Measurements from ENCODE around the gene MICB. TPM values are rescaled to one million over a fixed set of nuclear protein-coding genes. Genes with fewer than 3 reads are reported as not detected.

The MICB gene
- total and polyA plus RNA-seq, 2 donors (not counting 1 experiment from before 2014, with no cell fraction given), result 24.2 to 30.9 TPM

DNA sequence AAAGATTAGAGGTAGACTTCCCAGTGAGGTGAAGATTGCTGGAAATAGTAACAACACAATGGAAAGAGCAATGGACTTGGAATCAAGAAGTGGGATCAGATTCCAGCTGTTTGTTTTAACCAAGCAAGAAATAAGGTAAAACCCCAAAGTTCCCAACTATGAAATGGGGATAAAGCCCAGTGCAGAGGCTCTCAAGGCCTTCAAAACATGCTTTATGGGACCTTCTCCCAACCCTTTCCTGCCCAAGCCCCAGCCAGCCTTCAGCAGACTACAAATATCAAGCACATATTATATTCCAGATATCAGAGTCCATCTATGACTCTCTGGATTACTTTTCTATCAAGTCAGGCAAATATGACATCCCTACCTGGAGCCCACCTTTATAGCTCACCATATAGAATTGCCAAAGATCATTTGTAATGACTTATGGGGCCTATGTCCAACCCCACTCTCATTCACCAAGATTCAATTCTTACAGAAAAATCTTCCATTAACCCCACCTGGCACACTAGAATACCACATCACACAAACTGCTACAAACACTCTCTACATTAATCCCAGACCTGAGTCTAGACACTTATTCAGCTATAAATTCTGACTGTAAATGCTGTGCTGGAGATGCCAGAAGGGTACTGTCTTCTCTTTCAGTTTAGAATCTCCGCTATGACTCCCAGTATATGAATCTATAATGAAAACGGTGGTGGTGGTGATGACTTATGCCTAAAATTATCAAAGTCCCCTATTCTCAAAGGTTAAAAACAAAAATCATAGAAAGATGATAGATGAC is 37.8 kb downstream of the MICB start:
- DNase-seq (no peak), ATAC-seq (ENCODE audit: low read depth) (no peak)
- POLR2A ChIA-PET, result no interaction called here
- Mint-ChIP-seq H3K4me3 (no peak overlapping the region), H3K27me3 (no peaks in the 10 kb centered on the region), H3K4me1 (peaks cover 40% of the 10 kb centered on the region), H3K27ac (no peak overlapping the region), H3K9me3 (ENCODE audit: insufficient read depth) (no peaks in the 10 kb centered on the region)
- Histone ChIP-seq H4K20me1 (ENCODE audit: control insufficient read depth, insufficient read depth, low read length, poor library complexity, severe bottlenecking) (peaks cover 90% of the 10 kb centered on the region), H3K9me3 (ENCODE audit: control extremely low read depth in 1 of 3, control insufficient read depth in 2 of 3, insufficient read depth in 1 of 3, low read length in 2 of 3) (no peaks in the 10 kb centered on the region), H3K27me3 (replicated peaks in 1 of 4; ENCODE audit: control extremely low read depth in 1 of 4, control insufficient read depth in 3 of 4, insufficient read depth in 4 of 4, low read length in 3 of 4) (no peaks in the 10 kb centered on the region), H3K4me1 (ENCODE audit: control insufficient read depth in 2 of 2, insufficient read depth in 2 of 2, low read length in 2 of 2) (peaks cover 21 to 25% of the 10 kb centered on the region in 2 donors), H3K4me2 (replicated peaks; ENCODE audit: low read depth, low read length, poor library complexity, severe bottlenecking) (no peak overlapping the region), H3K36me3 (replicated peaks in 1 of 2; ENCODE audit: control extremely low read depth in 1 of 2, control insufficient read depth in 1 of 2, extremely low read depth in 1 of 2, insufficient read depth in 2 of 2, low read length in 1 of 2) (peaks cover 4 to 97% of the 10 kb centered on the region in 2 experiments), H3K9ac (ENCODE audit: low read length) (no peak overlapping the region), H3K79me2 (ENCODE audit: control insufficient read depth, insufficient read depth, low read length) (peaks cover 46% of the 10 kb centered on the region), H2AFZ (ENCODE audit: insufficient read depth, low read depth, low read length, poor library complexity, severe bottlenecking) (no peak overlapping the region), H3K4me3 (ENCODE audit: control extremely low read depth in 1 of 5, extremely low read depth in 1 of 5, insufficient read depth in 1 of 5, low read depth in 2 of 5, low read length in 4 of 5) (no peak overlapping the region), H3K27ac (ENCODE audit: low read length in 2 of 2) (no peak overlapping the region)
- CTCF ChIA-PET, result interaction anchor here (0.6 kb wide), 1 partner anchor 63 kb away, joined by 3 read pairs; no protein-coding TSS in a partner anchor
- WGBS (ENCODE audit: insufficient coverage), result no CpG with 5 or more reads among the region's 2 CpGs
- intact Hi-C loops (cut with micrococcal nuclease), result no loop called here
- TF ChIP-seq CTCF (IDR thresholded peaks at IDR 0.05), result no peak
- no peak for TF ChIP-seq EZH2 (IDR thresholded peaks at IDR 0.05; ENCODE audit: borderline replicate concordance, insufficient read depth, low read depth, low read length, poor library complexity, severe bottlenecking)

- Histone ChIP-seq H3K4me2 (replicated peaks; ENCODE audit: low read depth, low read length, poor library complexity, severe bottlenecking) (peak overlapping the region; percentile 37), H4K20me1 (ENCODE audit: control insufficient read depth, insufficient read depth, low read length, poor library complexity, severe bottlenecking) (peaks cover 64% of the 10 kb centered on the region), H3K36me3 (replicated peaks in 1 of 2; ENCODE audit: control extremely low read depth in 1 of 2, control insufficient read depth in 1 of 2, extremely low read depth in 1 of 2, insufficient read depth in 2 of 2, low read length in 1 of 2) (peaks cover 4 to 67% of the 10 kb centered on the region in 2 experiments), H3K27me3 (replicated peaks in 1 of 4; ENCODE audit: control extremely low read depth in 1 of 4, control insufficient read depth in 3 of 4, insufficient read depth in 4 of 4, low read length in 3 of 4) (no peaks in the 10 kb centered on the region), H3K4me1 (ENCODE audit: control insufficient read depth in 2 of 2, insufficient read depth in 2 of 2, low read length in 2 of 2) (peaks cover 30 to 36% of the 10 kb centered on the region in 2 donors), H3K79me2 (ENCODE audit: control insufficient read depth, insufficient read depth, low read length) (peaks cover 57% of the 10 kb centered on the region), H3K9me3 (ENCODE audit: control extremely low read depth in 1 of 3, control insufficient read depth in 2 of 3, insufficient read depth in 1 of 3, low read length in 2 of 3) (no peaks in the 10 kb centered on the region), H3K9ac (ENCODE audit: low read length) (no peak overlapping the region), H3K27ac (ENCODE audit: low read length in 2 of 2) (peak overlapping the region in 1 of 2 donors; percentile 46), H3K4me3 (ENCODE audit: control extremely low read depth in 1 of 5, extremely low read depth in 1 of 5, insufficient read depth in 1 of 5, low read depth in 2 of 5, low read length in 4 of 5) (no peak overlapping the region), H2AFZ (ENCODE audit: insufficient read depth, low read depth, low read length, poor library complexity, severe bottlenecking) (no peak overlapping the region)
- ATAC-seq (ENCODE audit: low read depth) (no peak), DNase-seq (no peak)
- 96% methylated on average over 3 of the region's 6 CpGs for WGBS (ENCODE audit: insufficient coverage)
- Mint-ChIP-seq H3K27ac (peak overlapping the region; percentile 20), H3K9me3 (ENCODE audit: insufficient read depth) (no peaks in the 10 kb centered on the region), H3K4me1 (peaks cover 47% of the 10 kb centered on the region), H3K4me3 (peak overlapping the region; percentile 40), H3K27me3 (no peaks in the 10 kb centered on the region)
- CTCF ChIA-PET, result interaction anchor here (0.5 to 0.9 kb wide), 4 partner anchors 12 to 368 kb away, joined by 3 read pairs; no protein-coding TSS in a partner anchor
- intact Hi-C loops (cut with micrococcal nuclease), result no loop called here
- TF ChIP-seq EZH2 (IDR thresholded peaks at IDR 0.05; ENCODE audit: borderline replicate concordance, insufficient read depth, low read depth, low read length, poor library complexity, severe bottlenecking) (no peak), CTCF (IDR thresholded peaks at IDR 0.05) (no peak)
- POLR2A ChIA-PET, result no interaction called here
Observed at GRCh38 chr6:31538805-31539400, 41.0 kb downstream of the MICB start.
